Measurements from ENCODE around the gene RNF217.
A peak's percentile ranks its signal among the peaks of the same experiment; 100 is the strongest.
"Not testable (repeated sequence)": the region's sequence is repeated elsewhere in the genome, so short reads cannot be mapped to it uniquely, and the experiment has no call there.

Gene RNF217

DNA sequence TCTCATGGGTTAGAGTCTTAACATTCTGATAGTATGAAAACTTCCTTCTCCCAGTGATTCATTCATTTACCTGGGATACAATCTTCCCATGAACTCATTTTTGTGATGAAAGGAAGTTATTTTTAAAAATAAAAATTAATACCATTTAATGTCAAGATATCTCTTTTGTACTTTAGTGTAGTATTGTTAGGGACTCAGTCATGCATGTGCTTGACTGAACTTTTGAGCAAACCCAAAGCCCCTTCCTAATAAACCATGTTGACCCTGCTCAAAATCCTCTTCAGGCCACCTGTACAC, 52.4 kb downstream of the RNF217 start:
- H3K4me3 Mint-ChIP-seq: no peak overlapping the region
- peak overlapping the region; percentile 83 to 86 for H3K27ac Mint-ChIP-seq
- H3K27me3 Mint-ChIP-seq: peaks cover 13% of the 10 kb centered on the region
- ATAC-seq (no peak), DNase-seq (no peak)
- H3K4me1 Mint-ChIP-seq: peaks cover 15% of the 10 kb centered on the region
- no peaks in the 10 kb centered on the region for H3K9me3 Mint-ChIP-seq

DNA sequence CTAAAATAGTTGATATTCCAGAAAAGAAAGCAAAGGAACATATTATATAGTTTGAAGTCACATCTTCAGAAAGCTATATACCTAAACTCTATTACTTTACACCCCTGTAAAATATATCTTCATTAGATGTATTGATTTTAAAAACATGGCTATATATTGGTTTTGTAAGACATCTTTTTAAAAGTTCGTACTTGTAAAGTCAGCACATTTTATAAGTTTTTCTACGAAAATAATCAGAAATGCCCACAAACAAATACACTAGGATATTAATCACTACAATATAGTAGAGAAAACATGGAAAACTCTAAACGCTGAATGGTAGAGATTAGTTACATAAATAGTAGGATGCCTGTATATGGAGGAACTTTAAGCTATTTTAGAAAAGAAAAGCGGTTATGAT, 52.9 kb downstream of the RNF217 start:
- Mint-ChIP-seq H3K27me3 (peaks cover 7% of the 10 kb centered on the region), H3K4me1 (peaks cover 15% of the 10 kb centered on the region), H3K27ac (peak overlapping the region in 1 of 2 donors; percentile 71), H3K9me3 (no peaks in the 10 kb centered on the region), H3K4me3 (no peak overlapping the region)
- ATAC-seq: no peak
- no peak for DNase-seq

GRCh38 chr6:125018136-125018535, 55.9 kb downstream of the RNF217 start:
- Mint-ChIP-seq H3K27ac (no peak overlapping the region), H3K4me3 (no peak overlapping the region), H3K27me3 (no peaks in the 10 kb centered on the region), H3K9me3 (no peaks in the 10 kb centered on the region), H3K4me1 (peaks cover 11% of the 10 kb centered on the region)
- DNase-seq: no peak
- no peak for ATAC-seq

DNA sequence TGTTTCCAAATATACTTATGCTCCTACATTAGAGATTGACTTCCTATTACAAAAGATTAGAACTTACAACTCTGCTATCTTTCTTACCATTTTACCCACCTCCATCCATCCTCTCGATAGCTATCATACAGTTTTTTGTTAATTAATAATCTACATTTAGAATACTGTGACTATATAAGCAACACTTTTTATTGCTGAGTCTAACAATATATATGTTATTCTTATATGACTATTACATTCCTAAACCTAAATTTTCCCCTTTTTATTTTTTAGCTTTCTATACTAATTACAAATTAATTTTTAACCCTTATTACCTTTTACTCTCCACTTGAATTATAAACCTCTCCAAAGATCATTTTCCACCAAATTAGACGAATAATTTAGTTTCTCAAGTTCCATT, 57.0 kb downstream of the RNF217 start:
- ATAC-seq: no peak

GRCh38 chr6:125019918-125020317, 57.7 kb downstream of the RNF217 start:
- H3K4me1 Mint-ChIP-seq: no peaks in the 10 kb centered on the region
- H3K9me3 Mint-ChIP-seq: no peaks in the 10 kb centered on the region
- no peak for ATAC-seq

More for the DNA sequence above, 57.0 kb downstream of the RNF217 start:
- no peaks in the 10 kb centered on the region for H3K27me3 Mint-ChIP-seq
- H3K9me3 Mint-ChIP-seq: no peaks in the 10 kb centered on the region
- no peaks in the 10 kb centered on the region for H3K4me1 Mint-ChIP-seq
- DNase-seq: no peak
- H3K27ac Mint-ChIP-seq: no peak overlapping the region
- no peak overlapping the region for H3K4me3 Mint-ChIP-seq

DNA sequence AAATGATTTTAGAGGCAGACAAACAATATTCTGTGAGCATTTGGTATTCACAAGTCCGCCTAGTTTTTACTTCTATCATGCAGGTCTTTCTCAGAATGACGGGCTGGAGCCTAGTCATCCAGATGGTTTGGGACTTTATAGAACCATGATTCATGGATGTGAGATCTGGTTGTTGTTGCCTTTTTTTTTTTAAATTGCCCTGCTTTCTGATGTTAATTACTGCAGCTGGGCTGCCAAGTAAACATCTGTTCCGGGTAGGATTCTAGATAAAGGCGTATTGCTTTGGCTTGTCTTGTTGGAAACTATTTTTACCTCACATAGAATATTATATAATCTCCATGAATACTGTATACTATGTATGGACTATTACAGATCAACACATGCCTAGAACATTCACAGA, 58.1 kb downstream of the RNF217 start:
- H3K4me3 Mint-ChIP-seq: no peak overlapping the region
- DNase-seq: no peak
- no peaks in the 10 kb centered on the region for H3K9me3 Mint-ChIP-seq
- no peak overlapping the region for H3K27ac Mint-ChIP-seq
- ATAC-seq: no peak
- H3K4me1 Mint-ChIP-seq: no peaks in the 10 kb centered on the region
- no peaks in the 10 kb centered on the region for H3K27me3 Mint-ChIP-seq

More at GRCh38 chr6:125019918-125020317, 57.7 kb downstream of the RNF217 start:
- Mint-ChIP-seq H3K27ac (no peak overlapping the region), H3K4me3 (no peak overlapping the region), H3K27me3 (no peaks in the 10 kb centered on the region)
- DNase-seq: no peak

DNA sequence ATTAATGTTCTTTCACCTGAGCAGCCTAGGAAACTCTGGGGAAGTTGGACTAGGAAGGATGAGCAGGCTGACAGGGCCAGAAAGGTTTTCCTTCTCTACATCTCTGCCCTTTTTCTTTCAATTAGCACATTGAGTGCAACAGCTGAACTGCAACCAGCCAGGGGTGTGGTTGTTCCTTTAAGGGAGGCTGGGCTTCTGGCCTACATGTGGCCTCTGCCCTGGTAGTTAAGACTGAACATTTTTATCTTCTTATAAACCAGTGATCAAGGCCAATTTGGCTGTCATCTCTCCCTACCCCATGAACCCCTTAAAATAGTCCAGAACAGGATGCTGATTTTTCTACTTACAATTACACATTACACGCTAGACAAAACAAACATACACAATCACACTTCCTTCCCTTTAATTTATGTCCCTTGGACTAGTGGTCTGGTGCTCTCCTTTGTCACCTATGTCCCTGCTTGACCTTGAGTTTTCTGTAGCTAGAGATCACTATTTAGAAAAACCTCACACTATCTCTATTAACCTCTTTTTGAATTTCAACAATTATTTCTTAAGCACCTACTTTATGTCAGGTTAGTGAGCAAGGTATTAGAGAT, 60.3 kb downstream of the RNF217 start:
- no peak for DNase-seq
- Mint-ChIP-seq H3K27me3 (no peaks in the 10 kb centered on the region), H3K4me1 (no peaks in the 10 kb centered on the region), H3K27ac (no peak overlapping the region), H3K9me3 (peaks cover 0 to 3% of the 10 kb centered on the region in 2 donors), H3K4me3 (no peak overlapping the region)
- ATAC-seq: no peak

DNA sequence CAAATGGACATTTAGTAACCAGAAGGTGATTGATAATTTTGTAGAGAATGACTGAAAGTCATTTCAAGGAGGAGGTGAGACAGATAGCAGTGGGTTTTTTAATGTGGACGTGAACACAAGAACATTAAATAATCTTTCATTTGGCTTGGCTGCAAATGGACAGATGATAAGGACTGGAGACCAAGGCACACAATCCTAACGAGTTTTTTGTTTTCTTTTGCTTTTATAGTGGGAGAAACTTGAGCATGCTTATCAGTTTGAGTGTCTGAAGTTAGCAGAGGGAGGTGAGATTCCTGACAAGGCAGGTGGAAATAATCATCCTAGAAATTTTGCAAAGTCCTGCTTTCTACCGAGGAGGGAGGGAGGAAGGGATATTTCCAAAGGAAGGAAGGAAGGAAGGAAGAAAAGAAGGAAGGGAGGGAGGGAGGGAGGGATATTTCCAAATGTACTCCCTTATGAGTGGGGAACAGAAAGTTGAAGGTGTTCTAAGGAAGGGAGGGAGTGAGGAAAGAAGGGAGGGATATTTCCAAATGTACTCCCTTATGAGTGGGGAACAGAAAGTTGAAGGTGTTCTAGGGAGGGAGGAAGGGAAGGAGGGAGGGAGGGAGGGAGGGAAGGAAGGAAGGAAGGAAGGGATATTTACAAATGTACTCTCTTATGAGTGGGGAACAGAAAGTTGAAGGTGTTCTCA, 63.1 kb downstream of the RNF217 start:
- Mint-ChIP-seq H3K4me3 (no peak overlapping the region), H3K27me3 (no peaks in the 10 kb centered on the region)

DNA sequence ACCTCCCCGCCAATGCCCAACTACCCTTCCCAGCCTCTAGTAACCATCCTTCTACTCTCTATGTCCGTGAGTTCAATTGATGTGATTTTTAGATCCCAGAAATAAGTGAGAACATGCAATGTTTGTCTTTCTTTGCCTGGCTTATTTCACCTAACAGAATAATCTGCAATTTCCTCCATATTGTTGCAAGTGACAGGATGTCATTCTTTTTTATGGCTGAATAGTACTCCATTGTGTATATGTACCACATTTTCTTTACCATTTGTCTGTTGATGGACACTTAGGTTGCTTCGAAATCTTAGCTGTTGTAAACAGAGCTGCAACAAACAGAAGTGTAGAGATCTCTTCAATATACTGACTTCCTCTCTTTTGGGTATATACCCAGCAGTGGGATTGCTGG, 65.0 kb downstream of the RNF217 start:
- no peak overlapping the region for H3K27ac Mint-ChIP-seq
- DNase-seq (no peak), ATAC-seq (no peak)
- no peak overlapping the region for H3K4me3 Mint-ChIP-seq
- no peaks in the 10 kb centered on the region for H3K4me1 Mint-ChIP-seq
- H3K27me3 Mint-ChIP-seq: no peaks in the 10 kb centered on the region
- peaks cover 0 to 13% of the 10 kb centered on the region in 2 donors for H3K9me3 Mint-ChIP-seq

More for the DNA sequence above, 63.1 kb downstream of the RNF217 start:
- Mint-ChIP-seq H3K4me1 (no peaks in the 10 kb centered on the region), H3K9me3 (peaks cover 0 to 6% of the 10 kb centered on the region in 2 donors), H3K27ac (no peak overlapping the region)
- DNase-seq: no peak
- ATAC-seq: no peak

DNA sequence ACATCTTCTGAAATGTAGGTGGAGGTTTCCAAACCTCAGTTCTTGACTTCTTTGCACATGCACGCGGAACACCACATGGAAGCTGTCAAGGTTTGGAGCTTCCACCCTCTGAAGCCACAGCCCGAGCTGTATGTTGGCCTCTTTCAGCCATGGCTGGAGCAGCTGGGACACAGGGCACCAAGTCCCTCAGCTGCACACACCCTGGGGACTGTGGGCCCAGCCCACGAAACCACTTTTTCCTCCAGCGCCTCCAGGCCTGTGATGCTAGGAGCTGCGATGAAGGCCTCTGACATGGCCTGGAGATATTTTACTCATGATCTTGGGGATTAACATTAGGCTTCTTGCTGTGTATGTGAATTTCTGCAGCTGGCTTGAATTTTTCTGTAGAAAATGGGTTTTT, 68.7 kb downstream of the RNF217 start:
- Mint-ChIP-seq H3K9me3 (peaks cover 0 to 13% of the 10 kb centered on the region in 2 donors), H3K4me3 (no peak overlapping the region)

GRCh38 chr6:125031385-125031784, 69.1 kb downstream of the RNF217 start:
- ATAC-seq (no peak), DNase-seq (no peak)
- H3K4me3 Mint-ChIP-seq: no peak overlapping the region
- peaks cover 0 to 13% of the 10 kb centered on the region in 2 donors for H3K9me3 Mint-ChIP-seq
- no peaks in the 10 kb centered on the region for H3K4me1 Mint-ChIP-seq
- no peak overlapping the region for H3K27ac Mint-ChIP-seq
- no peaks in the 10 kb centered on the region for H3K27me3 Mint-ChIP-seq

More for the DNA sequence above, 68.7 kb downstream of the RNF217 start:
- no peaks in the 10 kb centered on the region for H3K27me3 Mint-ChIP-seq
- ATAC-seq (no peak), DNase-seq (no peak)
- H3K4me1 Mint-ChIP-seq: no peaks in the 10 kb centered on the region
- no peak overlapping the region for H3K27ac Mint-ChIP-seq

- DNase-seq, H3K9me3 Mint-ChIP-seq, H3K4me1 Mint-ChIP-seq: not testable (repeated sequence)
These were observed 72.7 kb downstream of the RNF217 start for GRCh38 chr6:125034929-125035328.

DNA sequence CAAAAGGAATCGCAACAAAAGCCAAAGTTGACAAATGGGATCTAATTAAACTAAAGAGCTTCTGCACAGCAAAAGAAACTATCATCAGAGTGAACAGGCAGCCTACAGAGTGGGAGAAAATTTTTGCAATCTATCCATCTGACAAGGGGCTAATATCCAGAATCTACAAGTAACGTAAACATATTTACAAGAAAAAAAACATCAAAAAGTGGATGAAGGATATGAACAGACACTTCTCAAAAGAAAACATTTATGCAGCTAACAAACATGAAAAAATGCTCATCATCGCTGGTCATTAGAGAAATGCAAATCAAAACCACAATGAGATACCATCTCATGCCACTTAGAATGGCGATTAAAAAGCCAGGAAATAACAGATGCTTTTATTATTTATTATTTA, 74.2 kb downstream of the RNF217 start:
- not testable (repeated sequence) for H3K4me1 Mint-ChIP-seq, H3K9me3 Mint-ChIP-seq, H3K27ac Mint-ChIP-seq, ATAC-seq, DNase-seq, H3K27me3 Mint-ChIP-seq, H3K4me3 Mint-ChIP-seq

More at GRCh38 chr6:125034929-125035328, 72.7 kb downstream of the RNF217 start:
- H3K27me3 Mint-ChIP-seq, ATAC-seq, H3K4me3 Mint-ChIP-seq, H3K27ac Mint-ChIP-seq: not testable (repeated sequence)

GRCh38 chr6:125037827-125038226, 75.6 kb downstream of the RNF217 start:
- DNase-seq: no peak
- no peaks in the 10 kb centered on the region for H3K9me3 Mint-ChIP-seq
- no peaks in the 10 kb centered on the region for H3K27me3 Mint-ChIP-seq

GRCh38 chr6:125038925-125039324, 76.7 kb downstream of the RNF217 start:
- Mint-ChIP-seq H3K4me3 (no peak overlapping the region), H3K27ac (no peak overlapping the region), H3K9me3 (no peaks in the 10 kb centered on the region), H3K27me3 (no peaks in the 10 kb centered on the region), H3K4me1 (no peaks in the 10 kb centered on the region)
- no peak for DNase-seq
- ATAC-seq: no peak

More at GRCh38 chr6:125037827-125038226, 75.6 kb downstream of the RNF217 start:
- H3K4me1 Mint-ChIP-seq: no peaks in the 10 kb centered on the region
- H3K4me3 Mint-ChIP-seq: no peak overlapping the region
- ATAC-seq: no peak
- H3K27ac Mint-ChIP-seq: no peak overlapping the region

DNA sequence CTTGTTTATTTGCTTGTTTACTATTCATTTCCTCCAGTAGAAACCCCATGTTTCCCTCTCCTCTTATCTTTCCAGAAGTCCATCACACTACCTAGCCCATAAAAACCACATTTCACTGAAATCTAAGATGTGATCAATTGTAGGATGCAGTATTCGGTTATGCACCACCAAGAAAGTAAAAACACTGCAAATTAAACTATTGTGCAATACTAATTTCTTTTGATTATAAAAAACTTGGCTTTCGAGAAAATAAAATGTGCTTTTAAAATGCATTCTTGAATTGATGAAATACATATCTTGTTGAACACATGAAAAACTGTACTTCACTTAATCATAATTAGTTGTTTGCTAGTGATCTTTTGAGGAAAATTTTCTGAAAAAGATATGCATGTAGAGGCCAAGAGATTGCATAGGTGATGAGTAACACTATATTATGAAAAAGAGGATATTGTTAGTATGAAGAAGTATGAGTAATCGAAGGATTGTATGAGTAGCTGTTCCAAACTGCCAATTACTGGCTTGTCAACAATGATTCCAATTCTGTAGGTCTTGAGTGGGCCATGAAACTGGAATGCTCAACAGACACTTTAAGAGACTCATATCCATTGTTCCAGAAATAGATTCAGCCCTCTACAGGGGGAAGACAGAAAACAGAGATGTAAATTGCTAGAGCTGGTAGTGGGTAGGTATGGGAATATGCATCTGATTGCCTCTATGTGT, 79.7 kb downstream of the RNF217 start:
- no peak overlapping the region for H3K27ac Mint-ChIP-seq
- H3K9me3 Mint-ChIP-seq: no peaks in the 10 kb centered on the region
- peaks cover 6% of the 10 kb centered on the region for H3K27me3 Mint-ChIP-seq
- ATAC-seq (no peak), DNase-seq (no peak)
- H3K4me3 Mint-ChIP-seq: no peak overlapping the region
- no peaks in the 10 kb centered on the region for H3K4me1 Mint-ChIP-seq
